Measurements from ENCODE around the gene LINGO1.

- TF ChIP-seq CTCF (IDR thresholded peaks at IDR 0.05): no peak
- TF ChIP-seq POLR2A (IDR thresholded peaks at IDR 0.05): no peak
Observed at GRCh38 chr15:77670558-77671361, 38.0 kb upstream of the LINGO1 start.
